Brain microvascular endothelial cell (primary cell): ENCODE measurements around the gene CFAP77.

ENCODE experiments used
- DNase-seq: peaks from one replicate; pipeline ENCODE4 v3.0.0-alpha.2; 2020
- H3K27ac ChIP-seq: fragments of 250-450 bp; sonication (Bioruptor Pico); 2 replicates; pipeline ENCODE4 v1.5.1; 2020; ENCODE audit warnings: mild to moderate bottlenecking, moderate library complexity
- H3K27me3 ChIP-seq: fragments of 250-450 bp; sonication (Bioruptor Pico); replicated peaks from 2 replicates; pipeline ENCODE4 v1.5.1; 2020; ENCODE audit warnings: mild to moderate bottlenecking
- H3K36me3 ChIP-seq: fragments of 250-450 bp; sonication (Bioruptor Pico); replicated peaks from 2 replicates; pipeline ENCODE4 v1.5.1; 2020; ENCODE audit warnings: mild to moderate bottlenecking
- H3K4me3 ChIP-seq: 2 replicates; pipeline ENCODE4 v1.5.1; 2011; ENCODE audit warnings: low read depth, mild to moderate bottlenecking, control low read depth, low read length, moderate library complexity
- in situ Hi-C: cut with HindIII; loops from 2 replicates; pipeline ENCODE4 v1.10.0; 2017; ENCODE audit warnings: low sequenced_read_pairs, low pct_ligation_motif_present
- TF ChIP-seq, protein P1 (sequence below): IDR thresholded peaks from 2 replicates; pipeline ENCODE4 v1.5.1; 2011; ENCODE audit warnings: low read depth, mild to moderate bottlenecking, moderate library complexity, low read length, control low read depth, inconsistent platforms; ENCODE audit errors: missing control alignments

CFAP77 gene

DNA sequence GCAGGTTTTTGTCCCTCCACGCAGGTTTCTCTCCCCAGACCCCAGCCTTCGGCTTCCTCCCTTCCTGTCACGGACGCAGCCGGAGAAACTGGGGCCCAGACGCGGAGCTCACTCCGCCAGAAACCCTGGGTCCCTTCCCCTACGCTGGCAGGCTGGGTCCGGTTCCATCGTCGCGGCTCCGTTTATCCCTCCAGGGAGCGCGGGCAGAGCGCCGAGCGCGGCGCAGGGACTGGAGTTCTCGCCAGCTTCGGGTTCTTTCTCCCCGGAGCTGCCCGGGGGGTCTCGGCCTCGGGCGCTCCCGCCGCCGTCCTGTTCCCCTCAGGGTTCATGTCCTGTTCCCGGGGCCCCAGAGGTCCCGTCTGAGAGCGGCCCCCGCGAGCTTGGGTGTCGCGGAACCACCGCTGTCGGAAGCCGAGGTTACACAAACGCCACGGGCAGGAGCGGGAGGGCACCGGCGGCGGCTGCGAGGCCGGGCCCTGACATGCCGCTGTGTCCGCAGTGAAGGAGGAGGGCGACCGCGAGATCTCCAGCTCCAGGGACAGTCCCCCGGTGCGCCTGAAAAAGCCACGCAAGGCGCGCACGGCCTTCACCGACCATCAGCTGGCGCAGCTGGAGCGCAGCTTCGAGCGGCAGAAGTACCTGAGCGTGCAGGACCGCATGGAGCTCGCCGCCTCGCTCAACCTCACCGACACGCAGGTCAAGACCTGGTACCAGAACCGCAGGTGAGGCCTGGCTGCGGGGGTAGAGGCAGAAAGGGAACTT lies 177.0 kb downstream of the CFAP77 start:
- Histone ChIP-seq H3K4me3 (no peak overlapping the region), H3K27ac (no peak overlapping the region), H3K36me3 (no peaks in the 10 kb centered on the region), H3K27me3 (peaks cover 88% of the 10 kb centered on the region)
- DNase-seq: no peak
- in situ Hi-C loops: no loop called here
- TF ChIP-seq, protein P1, sequence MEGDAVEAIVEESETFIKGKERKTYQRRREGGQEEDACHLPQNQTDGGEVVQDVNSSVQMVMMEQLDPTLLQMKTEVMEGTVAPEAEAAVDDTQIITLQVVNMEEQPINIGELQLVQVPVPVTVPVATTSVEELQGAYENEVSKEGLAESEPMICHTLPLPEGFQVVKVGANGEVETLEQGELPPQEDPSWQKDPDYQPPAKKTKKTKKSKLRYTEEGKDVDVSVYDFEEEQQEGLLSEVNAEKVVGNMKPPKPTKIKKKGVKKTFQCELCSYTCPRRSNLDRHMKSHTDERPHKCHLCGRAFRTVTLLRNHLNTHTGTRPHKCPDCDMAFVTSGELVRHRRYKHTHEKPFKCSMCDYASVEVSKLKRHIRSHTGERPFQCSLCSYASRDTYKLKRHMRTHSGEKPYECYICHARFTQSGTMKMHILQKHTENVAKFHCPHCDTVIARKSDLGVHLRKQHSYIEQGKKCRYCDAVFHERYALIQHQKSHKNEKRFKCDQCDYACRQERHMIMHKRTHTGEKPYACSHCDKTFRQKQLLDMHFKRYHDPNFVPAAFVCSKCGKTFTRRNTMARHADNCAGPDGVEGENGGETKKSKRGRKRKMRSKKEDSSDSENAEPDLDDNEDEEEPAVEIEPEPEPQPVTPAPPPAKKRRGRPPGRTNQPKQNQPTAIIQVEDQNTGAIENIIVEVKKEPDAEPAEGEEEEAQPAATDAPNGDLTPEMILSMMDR: no peak

DNA sequence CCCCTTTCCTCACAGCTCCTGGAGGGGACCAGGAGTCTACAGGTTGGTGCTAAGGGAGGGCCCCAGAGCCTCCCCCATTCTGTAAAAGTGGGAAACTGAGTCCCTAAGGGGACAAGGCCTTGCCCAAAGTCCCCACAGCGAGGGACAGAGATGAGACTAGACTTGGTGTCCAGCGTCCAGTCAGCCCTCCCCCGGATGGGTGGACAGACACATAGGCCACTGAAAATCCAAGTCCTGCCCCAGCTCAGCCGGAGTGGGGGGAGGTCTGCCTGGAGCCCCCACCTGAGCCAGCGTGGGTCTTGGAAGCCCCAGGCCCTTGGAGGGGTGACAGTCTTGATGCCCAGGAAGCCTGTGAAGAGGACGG lies 177.6 kb downstream of the CFAP77 start:
- no peak for DNase-seq
- Histone ChIP-seq H3K27ac (no peak overlapping the region), H3K36me3 (no peaks in the 10 kb centered on the region), H3K27me3 (peaks cover 84% of the 10 kb centered on the region), H3K4me3 (no peak overlapping the region)
- in situ Hi-C loops: no loop called here
- TF ChIP-seq, protein P1: no peak

DNA sequence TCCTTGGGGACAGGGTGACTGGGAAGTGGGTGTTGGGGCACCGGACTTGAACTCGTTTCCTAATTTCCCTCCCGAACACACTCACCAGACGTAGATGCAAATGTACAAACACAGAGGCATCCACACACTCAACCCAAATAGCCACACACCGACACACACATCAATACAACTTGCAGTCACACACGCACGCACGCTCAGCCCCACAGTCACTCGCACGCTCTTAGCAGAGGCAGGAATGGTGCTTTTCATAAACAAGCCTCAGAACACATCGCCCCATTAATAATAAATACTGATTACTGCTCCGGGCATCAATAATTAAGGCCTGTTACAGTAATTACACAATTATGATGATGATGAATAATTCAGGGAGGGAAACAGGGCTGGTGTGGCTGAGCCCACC lies 178.1 kb downstream of the CFAP77 start:
- Histone ChIP-seq H3K4me3 (no peak overlapping the region), H3K27me3 (peaks cover 79% of the 10 kb centered on the region), H3K36me3 (no peaks in the 10 kb centered on the region), H3K27ac (no peak overlapping the region)
- DNase-seq: no peak
- TF ChIP-seq, protein P1: no peak
- in situ Hi-C loops: no loop called here

DNA sequence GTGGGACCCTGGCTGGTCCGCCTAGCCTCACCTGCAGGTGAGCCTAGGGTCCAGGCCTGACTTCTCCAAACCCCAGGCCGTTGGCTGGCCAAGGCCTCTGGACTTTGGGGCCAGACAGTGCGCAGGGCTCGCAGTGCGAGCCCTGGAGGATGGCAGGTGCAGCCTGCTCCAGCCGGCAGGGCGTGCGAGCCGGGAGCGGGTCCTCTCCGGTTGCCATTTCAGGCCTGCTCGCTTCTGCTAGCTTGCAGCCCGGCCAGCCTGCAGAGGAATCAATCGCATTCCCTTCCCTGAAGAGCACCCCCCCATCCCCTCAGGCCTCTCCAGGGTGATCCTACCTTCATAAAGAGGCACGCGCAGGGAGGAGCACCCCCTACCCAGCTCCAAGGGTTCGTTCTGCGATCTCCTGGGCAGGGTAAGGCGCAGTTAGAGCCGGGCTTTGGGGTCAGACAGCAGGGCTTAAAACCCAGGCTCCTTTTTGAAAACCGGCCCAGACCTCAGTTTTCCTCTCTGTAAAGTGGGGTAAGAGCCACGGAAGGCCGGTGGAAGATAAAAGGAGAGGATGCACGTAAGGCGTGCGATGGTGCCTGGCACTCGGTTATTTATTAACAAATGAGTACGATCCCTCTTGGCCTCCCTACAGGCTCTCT lies 178.6 kb downstream of the CFAP77 start:
- Histone ChIP-seq H3K36me3 (no peaks in the 10 kb centered on the region), H3K27ac (no peak overlapping the region), H3K27me3 (peaks cover 73% of the 10 kb centered on the region), H3K4me3 (no peak overlapping the region)
- DNase-seq: no peak
- TF ChIP-seq, protein P1: no peak
- in situ Hi-C loops: no loop called here

DNA sequence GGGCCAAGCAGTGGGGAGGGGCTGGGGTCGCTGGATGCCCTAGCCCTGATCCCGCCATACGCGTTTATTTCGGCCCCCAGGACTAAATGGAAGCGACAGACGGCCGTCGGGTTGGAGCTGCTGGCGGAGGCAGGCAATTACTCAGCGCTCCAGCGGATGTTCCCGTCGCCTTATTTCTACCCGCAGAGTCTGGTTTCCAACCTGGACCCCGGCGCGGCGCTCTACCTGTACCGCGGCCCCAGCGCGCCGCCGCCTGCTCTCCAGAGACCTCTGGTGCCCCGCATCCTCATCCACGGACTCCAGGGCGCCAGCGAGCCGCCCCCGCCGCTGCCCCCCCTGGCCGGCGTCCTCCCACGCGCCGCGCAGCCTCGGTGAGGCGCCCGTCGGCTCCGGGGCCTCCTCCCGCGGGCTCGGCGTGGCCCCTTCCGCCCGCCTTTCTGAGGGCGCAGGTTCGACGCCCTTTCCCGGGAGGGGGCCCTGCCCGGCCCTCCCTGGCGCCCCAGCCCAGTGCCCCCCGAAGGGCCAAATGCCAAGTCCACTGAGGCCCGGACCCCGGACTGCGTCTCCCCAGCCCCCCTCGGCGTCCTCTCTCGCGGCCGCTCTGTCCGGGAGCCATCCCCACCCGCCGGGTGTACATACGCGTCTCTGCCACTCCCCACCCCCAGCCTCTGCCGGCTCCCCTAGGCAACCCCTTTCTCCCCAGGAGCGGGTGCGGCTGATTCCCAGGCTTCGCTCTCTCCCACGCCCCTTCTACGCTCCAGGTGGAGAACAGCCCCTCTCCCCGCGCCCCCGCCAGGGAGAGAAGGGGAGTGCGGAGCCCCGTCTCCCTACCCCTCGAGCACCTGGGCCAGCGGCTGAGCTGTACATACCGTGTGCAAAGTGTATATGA lies 179.4 kb downstream of the CFAP77 start:
- DNase-seq: no peak
- H3K36me3 ChIP-seq: peaks cover 4% of the 10 kb centered on the region
- no peak overlapping the region for H3K27ac ChIP-seq
- TF ChIP-seq, protein P1: no peak
- H3K4me3 ChIP-seq: no peak overlapping the region
- peaks cover 68% of the 10 kb centered on the region for H3K27me3 ChIP-seq
- in situ Hi-C loops: no loop called here
